Activated CD4-positive, alpha-beta T cell treated with anti-CD3 and anti-CD28 coated beads, Interleukin-2, amount 10 ng/mL, durations not matched to agents 24 days and 14 days (primary cell): ENCODE measurements around the gene ANKRD12. TPM values are rescaled to one million over a fixed set of nuclear protein-coding genes. Genes with fewer than 3 reads are reported as not detected.

ENCODE experiments used
- DNase-seq: peaks from one replicate; pipeline ENCODE4 v3.0.0; 2022
- H3K27ac Mint-ChIP-seq: one replicate; pipeline ENCODE4 v1.8.0; 2022; ENCODE audit warnings: mild to moderate bottlenecking, mixed read lengths
- H3K27me3 Mint-ChIP-seq: one replicate; pipeline ENCODE4 v1.8.0; 2022; ENCODE audit warnings: mixed read lengths
- H3K36me3 Mint-ChIP-seq: one replicate; pipeline ENCODE4 v1.8.0; 2022; ENCODE audit warnings: low read depth, mild to moderate bottlenecking, mixed read lengths
- H3K4me1 Mint-ChIP-seq: one replicate; pipeline ENCODE4 v1.8.0; 2021; ENCODE audit warnings: mixed read lengths
- H3K4me3 Mint-ChIP-seq: one replicate; pipeline ENCODE4 v1.8.0; 2022; ENCODE audit warnings: mild to moderate bottlenecking, moderate library complexity, mixed read lengths
- H3K9me3 Mint-ChIP-seq: one replicate; pipeline ENCODE4 v1.8.0; 2021; ENCODE audit warnings: mixed read lengths
- intact Hi-C: fragments of 100-400 bp; cut with micrococcal nuclease; formaldehyde crosslinking; loops from one replicate; pipeline ENCODE4 v1.15.1; 2023
- total RNA-seq: library from RNA; stranded (reverse); gene quantifications from 2 replicates; pipeline ENCODE4 v1.2.3, GENCODE V29; 2022

Gene ANKRD12
- total RNA-seq, 1 donor from 2014 or later = 60.8 TPM

DNA sequence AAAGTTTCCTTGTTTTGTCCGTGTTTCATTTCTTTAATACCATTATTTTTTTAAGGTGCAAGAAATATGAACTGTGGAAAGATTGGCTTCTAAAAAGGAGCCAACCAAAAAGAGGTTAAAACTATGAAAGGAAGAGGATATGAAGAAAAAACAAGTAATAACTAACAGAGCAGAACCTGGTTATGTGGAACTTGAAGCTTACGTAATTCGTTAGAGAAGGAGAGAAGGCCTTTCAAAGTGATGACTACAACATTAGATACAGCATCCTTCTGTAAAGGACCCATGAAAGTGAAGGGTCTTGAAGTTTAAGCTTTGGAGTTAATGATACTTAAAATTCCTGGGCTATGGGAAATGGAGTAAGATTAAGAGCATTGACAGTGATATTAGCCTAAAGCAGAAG is 84.5 kb downstream of the ANKRD12 start:
- H3K27ac Mint-ChIP-seq = no peak overlapping the region
- intact Hi-C loops = no loop called here
- no peaks in the 10 kb centered on the region for H3K9me3 Mint-ChIP-seq

GRCh38 chr18:9221661-9222060 is 85.1 kb downstream of the ANKRD12 start:
- Mint-ChIP-seq H3K9me3 (no peaks in the 10 kb centered on the region), H3K4me1 (peaks cover 8% of the 10 kb centered on the region), H3K4me3 (no peak overlapping the region), H3K27me3 (no peaks in the 10 kb centered on the region), H3K36me3 (peaks cover 62% of the 10 kb centered on the region), H3K27ac (no peak overlapping the region)
- no peak for DNase-seq
- intact Hi-C loops = no loop called here

More for the DNA sequence above, 84.5 kb downstream of the ANKRD12 start:
- no peak overlapping the region for H3K4me3 Mint-ChIP-seq
- no peaks in the 10 kb centered on the region for H3K27me3 Mint-ChIP-seq
- DNase-seq = no peak
- H3K36me3 Mint-ChIP-seq = peaks cover 60% of the 10 kb centered on the region
- H3K4me1 Mint-ChIP-seq = peaks cover 5% of the 10 kb centered on the region

- DNase-seq = no peak
- peaks cover under 1% of the 10 kb centered on the region for H3K9me3 Mint-ChIP-seq
- peaks cover 9% of the 10 kb centered on the region for H3K4me1 Mint-ChIP-seq
- H3K4me3 Mint-ChIP-seq = no peak overlapping the region
- no peak overlapping the region for H3K27ac Mint-ChIP-seq
- intact Hi-C loops = no loop called here
- peaks cover 67% of the 10 kb centered on the region for H3K36me3 Mint-ChIP-seq
- no peaks in the 10 kb centered on the region for H3K27me3 Mint-ChIP-seq
Measured at GRCh38 chr18:9223356-9223755, 86.8 kb downstream of the ANKRD12 start.

DNA sequence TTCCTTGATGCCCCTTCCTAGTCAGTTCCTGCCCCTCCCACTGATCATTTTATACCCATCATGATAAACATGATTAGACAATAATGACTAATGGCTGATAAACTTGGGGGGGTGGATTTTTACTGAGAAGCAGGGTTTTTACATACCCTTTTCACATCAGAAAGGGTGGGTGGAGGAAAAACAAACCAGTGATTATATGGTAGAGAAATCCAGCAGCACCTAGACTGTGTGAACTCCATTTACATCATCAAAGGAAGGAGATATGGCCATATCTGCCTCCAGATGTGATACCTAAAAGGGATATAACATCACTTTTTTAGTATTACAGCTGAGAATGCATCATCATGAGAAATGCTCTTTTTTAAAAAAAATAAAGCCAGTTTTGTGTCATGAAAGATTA is 89.9 kb downstream of the ANKRD12 start:
- peaks cover 75% of the 10 kb centered on the region for H3K36me3 Mint-ChIP-seq
- H3K27me3 Mint-ChIP-seq = no peaks in the 10 kb centered on the region
- intact Hi-C loops = no loop called here
- no peak overlapping the region for H3K27ac Mint-ChIP-seq
- H3K4me3 Mint-ChIP-seq = no peak overlapping the region
- peaks cover 13% of the 10 kb centered on the region for H3K4me1 Mint-ChIP-seq
- H3K9me3 Mint-ChIP-seq = peaks cover 14% of the 10 kb centered on the region
- no peak for DNase-seq

DNA sequence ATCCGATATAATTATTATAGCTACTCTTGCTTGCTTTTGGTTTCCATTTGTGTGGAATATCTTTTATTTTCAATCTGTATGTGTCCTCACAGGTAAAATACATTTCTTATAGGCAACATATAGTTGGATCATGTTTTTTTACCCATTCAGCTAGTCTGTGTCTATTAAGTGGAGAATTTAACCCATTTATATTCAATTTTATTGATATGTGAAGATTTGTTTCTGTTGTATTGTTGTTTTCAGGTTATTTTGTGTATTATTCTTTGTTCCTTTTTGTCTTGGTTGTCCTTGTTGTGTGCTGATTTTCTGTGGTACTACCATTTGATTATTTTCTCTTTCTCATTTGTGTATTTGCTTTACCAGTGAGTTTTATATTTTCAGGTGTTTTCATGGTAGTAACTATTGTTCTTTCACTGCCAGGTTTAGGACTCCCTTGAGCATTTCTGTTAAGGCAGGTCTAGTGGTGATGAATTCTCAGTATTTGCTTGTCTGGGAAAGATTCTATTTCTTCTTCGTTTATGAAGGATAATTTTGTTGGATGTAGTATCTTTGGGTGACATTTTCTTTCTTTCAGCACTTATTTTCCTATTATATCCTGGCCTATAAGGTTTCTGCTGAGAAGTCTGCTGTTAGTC is 95.4 kb downstream of the ANKRD12 start:
- peaks cover 27% of the 10 kb centered on the region for H3K9me3 Mint-ChIP-seq
- peaks cover 7% of the 10 kb centered on the region for H3K4me1 Mint-ChIP-seq
- no peak for DNase-seq
- no peak overlapping the region for H3K27ac Mint-ChIP-seq
- intact Hi-C loops = no loop called here
- H3K4me3 Mint-ChIP-seq = no peak overlapping the region
- peaks cover 83% of the 10 kb centered on the region for H3K36me3 Mint-ChIP-seq
- H3K27me3 Mint-ChIP-seq = no peaks in the 10 kb centered on the region

DNA sequence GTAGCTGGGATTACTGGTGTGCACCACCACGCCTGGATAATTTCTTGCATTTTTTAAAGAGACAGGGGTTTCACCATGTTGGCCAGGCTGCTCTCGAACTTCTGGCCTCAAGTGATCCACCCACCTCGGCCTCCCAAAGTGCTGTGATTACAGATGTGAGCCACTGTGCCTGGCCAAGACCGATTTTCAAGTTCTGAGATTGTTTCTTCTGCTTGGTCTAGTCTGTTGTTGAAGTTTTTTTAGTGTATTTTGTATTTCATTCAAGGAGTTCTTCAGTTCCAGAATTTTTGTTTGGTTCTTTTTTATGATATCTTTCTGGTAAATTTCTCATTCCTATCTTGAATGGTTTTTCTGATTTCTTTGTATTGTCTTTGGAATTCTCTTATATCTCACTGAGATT is 96.4 kb downstream of the ANKRD12 start:
- H3K27ac Mint-ChIP-seq = no peak overlapping the region

DNA sequence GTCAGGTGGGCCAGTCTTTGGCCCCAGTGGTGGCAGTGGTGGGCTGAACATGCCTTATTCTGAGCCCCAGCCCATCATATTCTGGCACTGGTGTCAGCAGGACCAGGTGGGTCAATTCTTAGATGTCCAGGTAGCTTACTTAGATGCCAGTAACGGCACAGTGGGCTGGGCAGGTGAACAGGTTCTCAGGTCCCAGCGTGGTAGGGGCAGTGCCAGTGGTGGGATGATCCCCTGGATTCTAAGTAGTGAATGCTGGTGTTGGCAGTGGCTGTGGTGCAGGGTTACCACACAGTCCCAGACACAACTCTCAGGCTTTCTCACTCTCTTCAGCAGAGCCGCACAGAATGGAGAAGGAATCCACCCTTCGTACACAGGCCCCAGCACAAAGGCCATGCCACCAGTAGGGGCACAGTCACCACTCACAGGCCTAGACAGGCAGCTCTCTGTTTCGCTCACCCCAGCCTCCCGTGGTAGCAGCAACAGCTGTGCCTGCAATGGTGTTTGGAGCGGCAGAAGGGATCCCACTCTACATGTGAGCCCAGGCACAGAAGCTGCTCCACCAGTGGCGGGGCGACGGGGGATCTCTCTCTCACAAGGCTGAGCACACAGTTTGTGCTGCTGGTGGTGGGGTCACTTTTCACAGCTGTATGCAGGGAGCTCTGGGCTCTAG is 97.3 kb downstream of the ANKRD12 start:
- no peaks in the 10 kb centered on the region for H3K27me3 Mint-ChIP-seq
- peaks cover 23% of the 10 kb centered on the region for H3K9me3 Mint-ChIP-seq
- no peak for DNase-seq
- H3K4me1 Mint-ChIP-seq = peaks cover 9% of the 10 kb centered on the region
- peaks cover 85% of the 10 kb centered on the region for H3K36me3 Mint-ChIP-seq
- H3K27ac Mint-ChIP-seq = no peak overlapping the region
- intact Hi-C loops = no loop called here
- no peak overlapping the region for H3K4me3 Mint-ChIP-seq

More for the DNA sequence above, 96.4 kb downstream of the ANKRD12 start:
- Mint-ChIP-seq H3K4me1 (peaks cover 9% of the 10 kb centered on the region), H3K9me3 (peaks cover 27% of the 10 kb centered on the region), H3K36me3 (peaks cover 87% of the 10 kb centered on the region), H3K27me3 (no peaks in the 10 kb centered on the region), H3K4me3 (no peak overlapping the region)
- intact Hi-C loops = no loop called here
- no peak for DNase-seq

- intact Hi-C loops = no loop called here
- Mint-ChIP-seq H3K4me1 (peaks cover 6% of the 10 kb centered on the region), H3K36me3 (peaks cover 79% of the 10 kb centered on the region), H3K27me3 (no peaks in the 10 kb centered on the region), H3K4me3 (no peak overlapping the region), H3K27ac (no peak overlapping the region), H3K9me3 (peaks cover 23% of the 10 kb centered on the region)
- no peak for DNase-seq
Measured at GRCh38 chr18:9234528-9234927, 97.9 kb downstream of the ANKRD12 start.

DNA sequence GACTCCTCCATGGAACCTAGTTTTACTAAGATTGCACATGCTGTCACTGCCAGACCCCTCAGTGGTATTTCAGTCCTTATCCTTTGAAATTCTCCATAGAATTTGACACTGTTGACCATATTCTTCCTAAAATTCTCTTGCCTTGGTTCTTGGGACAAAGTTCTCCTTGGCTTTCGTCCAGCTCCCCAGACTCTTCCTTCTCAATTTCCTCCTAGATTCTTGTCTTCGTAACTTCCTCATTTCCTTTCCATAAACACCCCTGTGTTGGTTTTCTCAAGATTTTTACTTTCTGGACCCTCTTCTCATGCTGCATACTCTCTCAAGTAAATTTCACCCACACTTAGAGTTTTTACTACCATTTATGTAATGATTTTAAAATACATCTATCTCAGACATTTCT is 101.4 kb downstream of the ANKRD12 start:
- no peaks in the 10 kb centered on the region for H3K27me3 Mint-ChIP-seq
- H3K4me1 Mint-ChIP-seq = peaks cover 2% of the 10 kb centered on the region
- peaks cover 6% of the 10 kb centered on the region for H3K9me3 Mint-ChIP-seq
- no peak overlapping the region for H3K4me3 Mint-ChIP-seq
- no peak overlapping the region for H3K27ac Mint-ChIP-seq
- DNase-seq = no peak
- peaks cover 55% of the 10 kb centered on the region for H3K36me3 Mint-ChIP-seq
- intact Hi-C loops = no loop called here

GRCh38 chr18:9239720-9240119 is 103.1 kb downstream of the ANKRD12 start:
- H3K9me3 Mint-ChIP-seq = no peaks in the 10 kb centered on the region
- H3K27ac Mint-ChIP-seq = no peak overlapping the region
- peaks cover 54% of the 10 kb centered on the region for H3K36me3 Mint-ChIP-seq
- no peaks in the 10 kb centered on the region for H3K27me3 Mint-ChIP-seq
- no peak for DNase-seq
- no peak overlapping the region for H3K4me3 Mint-ChIP-seq
- intact Hi-C loops = no loop called here
- H3K4me1 Mint-ChIP-seq = peaks cover 11% of the 10 kb centered on the region

- no peaks in the 10 kb centered on the region for H3K9me3 Mint-ChIP-seq
- H3K27ac Mint-ChIP-seq = no peak overlapping the region
- intact Hi-C loops = no loop called here
- H3K4me1 Mint-ChIP-seq = peaks cover 11% of the 10 kb centered on the region
- H3K27me3 Mint-ChIP-seq = no peaks in the 10 kb centered on the region
- no peak for DNase-seq
- H3K4me3 Mint-ChIP-seq = no peak overlapping the region
- H3K36me3 Mint-ChIP-seq = peaks cover 50% of the 10 kb centered on the region
Measured at GRCh38 chr18:9240270-9240669, 103.7 kb downstream of the ANKRD12 start.

DNA sequence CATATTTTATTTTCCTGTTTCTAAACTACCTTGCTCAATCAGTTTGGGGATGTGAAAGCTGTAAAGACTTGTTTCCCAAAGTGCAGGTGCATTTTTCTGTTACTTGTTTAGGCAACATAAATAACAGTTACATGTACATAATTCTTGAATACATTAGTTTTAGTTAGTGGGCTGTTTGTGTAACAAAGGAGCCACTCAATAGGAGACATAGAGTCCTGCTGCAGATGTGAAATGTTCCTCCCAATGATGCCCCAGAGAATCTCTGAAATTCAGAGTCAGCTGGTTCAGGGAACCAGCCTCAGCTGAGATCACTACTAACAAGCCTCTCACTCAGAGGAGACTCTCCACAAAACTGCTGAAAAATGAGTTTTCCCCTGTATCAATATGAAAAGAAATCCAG is 106.4 kb downstream of the ANKRD12 start:
- peaks cover 44% of the 10 kb centered on the region for H3K36me3 Mint-ChIP-seq
- no peak overlapping the region for H3K27ac Mint-ChIP-seq
- H3K27me3 Mint-ChIP-seq = no peaks in the 10 kb centered on the region
- intact Hi-C loops = no loop called here
- DNase-seq = no peak
- H3K4me3 Mint-ChIP-seq = no peak overlapping the region
- peaks cover 9% of the 10 kb centered on the region for H3K4me1 Mint-ChIP-seq
- no peaks in the 10 kb centered on the region for H3K9me3 Mint-ChIP-seq

- Mint-ChIP-seq H3K27ac (no peak overlapping the region), H3K27me3 (no peaks in the 10 kb centered on the region), H3K4me3 (no peak overlapping the region), H3K36me3 (peaks cover 44% of the 10 kb centered on the region), H3K4me1 (peaks cover 9% of the 10 kb centered on the region), H3K9me3 (no peaks in the 10 kb centered on the region)
- no peak for DNase-seq
- intact Hi-C loops = no loop called here
Measured at GRCh38 chr18:9244376-9244775, 107.8 kb downstream of the ANKRD12 start.

- Mint-ChIP-seq H3K27me3 (no peaks in the 10 kb centered on the region), H3K4me1 (peaks cover 7% of the 10 kb centered on the region), H3K27ac (no peak overlapping the region), H3K4me3 (no peak overlapping the region), H3K9me3 (peaks cover 6% of the 10 kb centered on the region), H3K36me3 (peaks cover 53% of the 10 kb centered on the region)
- no peak for DNase-seq
- intact Hi-C loops = no loop called here
Measured at GRCh38 chr18:9248661-9249060, 112.1 kb downstream of the ANKRD12 start.

DNA sequence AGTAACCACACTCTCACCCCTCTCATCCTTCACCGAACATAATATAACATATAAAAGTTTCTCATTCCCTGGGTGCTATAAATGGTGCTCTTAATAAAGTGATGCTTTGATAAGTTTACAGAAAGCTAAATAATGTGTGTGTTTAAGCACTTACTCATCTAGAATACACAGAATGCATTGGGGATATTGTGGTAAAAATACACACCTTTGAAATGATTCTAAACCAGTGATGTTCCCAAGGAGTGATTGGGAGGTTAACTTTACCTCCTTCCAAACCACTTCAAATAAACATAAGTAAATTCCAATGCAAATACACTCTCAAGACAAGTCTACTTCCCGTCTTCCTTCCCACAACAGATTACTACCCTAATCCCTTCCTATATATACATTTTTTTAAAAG is 112.7 kb downstream of the ANKRD12 start:
- DNase-seq = no peak
- H3K4me3 Mint-ChIP-seq = no peak overlapping the region
- intact Hi-C loops = no loop called here
- H3K27me3 Mint-ChIP-seq = no peaks in the 10 kb centered on the region
- H3K36me3 Mint-ChIP-seq = peaks cover 53% of the 10 kb centered on the region
- H3K9me3 Mint-ChIP-seq = peaks cover 6% of the 10 kb centered on the region
- H3K27ac Mint-ChIP-seq = no peak overlapping the region
- H3K4me1 Mint-ChIP-seq = peaks cover 4% of the 10 kb centered on the region
